Suprapubic skin (tissue), 4 donors: Measurements from ENCODE around the gene GRID1. TPM values are rescaled to one million over a fixed set of nuclear protein-coding genes. Genes with fewer than 3 reads are reported as not detected.

Experiments used
- DNase-seq, 2 donors: peaks; one replicate each; pipeline ENCODE4 v3.0.0-alpha.2; 2019; ENCODE audit warnings: low spot score in 2 of 2
- H3K27ac ChIP-seq: fragments of 200-600 bp; sonication (generic); one replicate; pipeline ENCODE4 v1.5.1; 2019
- H3K27me3 ChIP-seq: fragments of 200-600 bp; sonication (generic); one replicate; pipeline ENCODE4 v1.5.1; 2019
- H3K36me3 ChIP-seq: fragments of 200-600 bp; sonication (generic); one replicate; pipeline ENCODE4 v1.5.1; 2019
- H3K4me1 ChIP-seq: fragments of 200-600 bp; sonication (generic); one replicate; pipeline ENCODE4 v1.5.1; 2019
- H3K4me3 ChIP-seq: fragments of 200-600 bp; sonication (generic); one replicate; pipeline ENCODE4 v1.5.1; 2019; ENCODE audit warnings: mild to moderate bottlenecking
- H3K9me3 ChIP-seq: fragments of 200-600 bp; sonication (generic); one replicate; pipeline ENCODE4 v1.5.1; 2019
- EP300 ChIP-seq: sonication (generic); formaldehyde crosslinking; IDR thresholded peaks from one replicate; pipeline ENCODE4 v1.6.1; 2017; ENCODE audit warnings: antibody characterized with exemption
- POLR2A ChIP-seq, 2 donors: fragments of 450-650 bp; IDR thresholded peaks; one replicate each; pipeline ENCODE4 v1.6.1; 2017; ENCODE audit warnings: antibody characterized with exemption in 2 of 2, mild to moderate bottlenecking in 2 of 2, moderate library complexity in 2 of 2
- POLR2AphosphoS5 ChIP-seq, 3 donors: sonication (generic); formaldehyde crosslinking; IDR thresholded peaks; one replicate each; pipeline ENCODE4 v1.6.1; 2017; ENCODE audit warnings: antibody characterized with exemption in 3 of 3
- WGBS: methylation state at CpG from one replicate; pipeline ENCODE4 v1.1.5; 2018; 5-methylcytosine and 5-hydroxymethylcytosine counted together
- total RNA-seq, 4 donors: library from RNA; depleted of rRNA; stranded (reverse); fragments of >200 nt; gene quantifications; one replicate each; pipeline ENCODE4 v1.1.0, GENCODE V29; 2016
- TF ChIP-seq, protein P1 (sequence below), 2 donors: fragments of 200-600 bp in 1 of 2; fragments of 450-650 bp in 1 of 2; sonication (generic) in 1 of 2; IDR thresholded peaks; one replicate each; pipeline ENCODE4 v1.5.1; 2016 to 2019; ENCODE audit warnings: antibody characterized with exemption in 2 of 2, mild to moderate bottlenecking in 1 of 2, moderate library complexity in 1 of 2

GRID1 gene
- total RNA-seq, 4 donors from 2014 or later: 1.8 to 3.1 (median 2.4) TPM

DNA sequence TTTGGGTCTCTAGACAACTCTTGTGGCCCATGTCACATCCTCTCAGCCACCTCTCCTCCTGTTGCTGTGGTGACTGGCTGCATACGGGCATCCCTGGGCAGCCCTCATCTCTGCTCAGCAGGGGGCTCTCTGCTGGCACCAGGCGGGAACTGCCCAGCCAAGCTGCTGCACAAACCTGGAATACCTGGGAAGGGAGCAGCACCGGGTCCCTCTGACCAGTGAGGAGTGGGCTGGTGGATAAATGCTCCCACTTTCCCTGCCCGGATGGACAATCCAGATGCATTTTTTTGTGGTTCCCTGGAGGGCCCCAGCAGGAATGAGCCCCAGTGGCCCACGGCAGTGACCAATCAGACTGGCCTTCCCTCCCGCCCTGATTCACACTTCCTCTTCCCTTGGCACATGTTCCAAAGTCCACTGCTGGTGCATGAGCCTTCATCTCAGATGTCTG is 21.9 kb downstream of the GRID1 start:
- H3K9me3 ChIP-seq: no peaks in the 10 kb centered on the region
- TF ChIP-seq EP300: no peak
- H3K27me3 ChIP-seq: no peaks in the 10 kb centered on the region
- H3K4me1 ChIP-seq: no peaks in the 10 kb centered on the region
- H3K27ac ChIP-seq: no peak overlapping the region
- DNase-seq: peak in 1 of 2 donors; percentile 70
- WGBS: 69% methylated on average over 6 of the region's 6 CpGs
- no peaks in the 10 kb centered on the region for H3K36me3 ChIP-seq
- no peak overlapping the region for H3K4me3 ChIP-seq

DNA sequence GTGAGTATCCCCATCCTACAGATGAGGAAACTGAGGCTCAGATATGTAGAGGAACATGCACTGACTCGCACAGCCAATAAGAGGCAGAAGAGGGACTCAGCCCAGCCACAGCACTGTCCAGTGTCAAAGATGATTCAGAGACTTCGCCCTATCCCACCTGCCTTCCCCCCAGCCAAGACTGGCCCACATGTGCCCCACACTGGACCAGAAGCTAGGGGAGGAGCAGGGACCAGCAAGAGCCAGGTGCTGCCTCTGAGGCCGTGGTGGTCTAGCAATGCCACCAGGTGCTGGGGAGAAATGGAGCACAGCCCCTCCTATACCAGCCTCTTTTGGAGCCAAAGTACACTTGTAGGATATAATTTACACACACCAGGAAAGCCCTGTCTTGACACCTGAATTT is 22.3 kb downstream of the GRID1 start:
- H3K4me3 ChIP-seq: no peak overlapping the region
- H3K4me1 ChIP-seq: no peaks in the 10 kb centered on the region
- H3K27ac ChIP-seq: no peak overlapping the region
- WGBS: 100% methylated on average over 2 of the region's 3 CpGs
- no peaks in the 10 kb centered on the region for H3K9me3 ChIP-seq
- TF ChIP-seq EP300 (no peak), POLR2AphosphoS5 (IDR thresholded peaks at IDR 0.05) (no peak), POLR2A (IDR thresholded peaks at IDR 0.05) (no peak)
- TF ChIP-seq, protein P1, sequence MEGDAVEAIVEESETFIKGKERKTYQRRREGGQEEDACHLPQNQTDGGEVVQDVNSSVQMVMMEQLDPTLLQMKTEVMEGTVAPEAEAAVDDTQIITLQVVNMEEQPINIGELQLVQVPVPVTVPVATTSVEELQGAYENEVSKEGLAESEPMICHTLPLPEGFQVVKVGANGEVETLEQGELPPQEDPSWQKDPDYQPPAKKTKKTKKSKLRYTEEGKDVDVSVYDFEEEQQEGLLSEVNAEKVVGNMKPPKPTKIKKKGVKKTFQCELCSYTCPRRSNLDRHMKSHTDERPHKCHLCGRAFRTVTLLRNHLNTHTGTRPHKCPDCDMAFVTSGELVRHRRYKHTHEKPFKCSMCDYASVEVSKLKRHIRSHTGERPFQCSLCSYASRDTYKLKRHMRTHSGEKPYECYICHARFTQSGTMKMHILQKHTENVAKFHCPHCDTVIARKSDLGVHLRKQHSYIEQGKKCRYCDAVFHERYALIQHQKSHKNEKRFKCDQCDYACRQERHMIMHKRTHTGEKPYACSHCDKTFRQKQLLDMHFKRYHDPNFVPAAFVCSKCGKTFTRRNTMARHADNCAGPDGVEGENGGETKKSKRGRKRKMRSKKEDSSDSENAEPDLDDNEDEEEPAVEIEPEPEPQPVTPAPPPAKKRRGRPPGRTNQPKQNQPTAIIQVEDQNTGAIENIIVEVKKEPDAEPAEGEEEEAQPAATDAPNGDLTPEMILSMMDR (IDR thresholded peaks at IDR 0.05): no peak
- H3K36me3 ChIP-seq: no peaks in the 10 kb centered on the region
- H3K27me3 ChIP-seq: no peaks in the 10 kb centered on the region
- peak; percentile 21 to 27 for DNase-seq

DNA sequence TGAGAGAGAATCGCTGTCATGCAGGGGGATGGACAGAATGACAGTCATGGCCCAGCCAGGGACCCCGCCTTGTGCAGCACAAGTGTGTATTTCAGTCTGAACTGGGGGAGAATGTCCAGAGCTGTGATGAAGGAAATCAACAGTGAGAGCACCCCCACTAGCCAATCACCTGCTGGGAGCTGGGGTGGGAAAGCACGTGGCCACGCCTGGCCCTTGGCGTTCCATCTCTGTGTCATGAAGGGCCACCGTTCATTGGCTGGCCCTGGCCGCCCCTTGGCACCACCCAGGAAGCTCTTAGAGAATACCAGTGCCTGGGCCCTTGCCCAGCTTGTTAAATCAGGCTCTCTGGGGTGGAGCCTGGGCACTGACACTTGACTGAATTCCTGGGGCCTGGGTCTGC is 22.8 kb downstream of the GRID1 start:
- peak; percentile 33 to 47 for DNase-seq
- 100% methylated on average over 2 of the region's 7 CpGs for WGBS

DNA sequence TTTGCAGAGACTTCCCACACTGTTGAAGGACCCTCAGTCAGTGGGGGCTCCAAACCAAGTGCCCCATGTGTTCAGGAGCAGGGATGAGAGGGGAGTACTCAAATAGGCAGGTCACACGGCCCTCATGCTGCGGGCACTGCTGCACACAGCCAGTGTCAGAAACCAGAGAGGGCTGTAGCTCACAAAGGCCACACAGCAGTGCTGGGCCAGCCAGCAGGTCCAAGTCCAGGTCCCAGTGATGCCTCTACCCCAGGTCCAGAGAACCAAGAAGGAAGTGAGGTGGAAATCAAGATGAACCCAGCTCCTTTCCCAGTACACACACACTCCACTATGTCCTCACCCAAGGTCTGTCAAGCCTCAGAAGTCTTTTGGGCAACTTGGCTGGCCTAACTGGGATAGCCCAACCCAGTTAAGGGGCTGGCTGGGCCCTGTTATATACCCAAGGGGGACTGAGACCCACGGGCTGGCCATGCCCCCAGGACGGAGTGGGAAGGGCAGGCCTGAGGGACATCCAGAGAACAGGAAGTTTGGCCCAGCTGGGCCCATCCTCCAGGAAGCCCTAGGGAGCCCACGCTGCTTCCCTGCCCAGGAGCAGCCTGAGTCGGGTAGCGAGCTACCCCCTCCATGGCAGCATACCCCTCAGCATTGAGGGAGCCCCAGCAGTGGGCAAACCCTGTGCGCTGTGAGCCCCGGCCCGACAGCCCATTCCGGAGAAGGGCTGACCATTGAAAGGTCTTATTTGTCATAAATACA is 24.3 kb downstream of the GRID1 start:
- Histone ChIP-seq H3K4me1 (no peaks in the 10 kb centered on the region), H3K27me3 (no peaks in the 10 kb centered on the region), H3K4me3 (no peak overlapping the region), H3K27ac (no peak overlapping the region), H3K9me3 (no peaks in the 10 kb centered on the region), H3K36me3 (no peaks in the 10 kb centered on the region)
- TF ChIP-seq EP300: no peak
- TF ChIP-seq POLR2AphosphoS5 (IDR thresholded peaks at IDR 0.05): no peak
- no peak for TF ChIP-seq POLR2A (IDR thresholded peaks at IDR 0.05)
- TF ChIP-seq, protein P1 (IDR thresholded peaks at IDR 0.05): no peak
- 66% methylated on average over 10 of the region's 11 CpGs for WGBS
- DNase-seq: peak in 1 of 2 donors; percentile 52

More for the DNA sequence above, 22.8 kb downstream of the GRID1 start:
- Histone ChIP-seq H3K36me3 (no peaks in the 10 kb centered on the region), H3K27ac (no peak overlapping the region), H3K4me3 (no peak overlapping the region), H3K9me3 (no peaks in the 10 kb centered on the region), H3K27me3 (no peaks in the 10 kb centered on the region), H3K4me1 (no peaks in the 10 kb centered on the region)
- TF ChIP-seq EP300: no peak
- TF ChIP-seq POLR2AphosphoS5 (IDR thresholded peaks at IDR 0.05): no peak
- no peak for TF ChIP-seq POLR2A (IDR thresholded peaks at IDR 0.05)
- TF ChIP-seq, protein P1 (IDR thresholded peaks at IDR 0.05): no peak

- H3K36me3 ChIP-seq: no peaks in the 10 kb centered on the region
- TF ChIP-seq, protein P1 (IDR thresholded peaks at IDR 0.05): no peak
- TF ChIP-seq EP300 (no peak), POLR2AphosphoS5 (IDR thresholded peaks at IDR 0.05) (no peak), POLR2A (IDR thresholded peaks at IDR 0.05) (no peak)
- WGBS: 65% methylated on average over 11 of the region's 13 CpGs
- no peaks in the 10 kb centered on the region for H3K4me1 ChIP-seq
- no peaks in the 10 kb centered on the region for H3K27me3 ChIP-seq
- DNase-seq: no peak
- no peak overlapping the region for H3K4me3 ChIP-seq
- H3K27ac ChIP-seq: no peak overlapping the region
- no peaks in the 10 kb centered on the region for H3K9me3 ChIP-seq
These were observed 25.2 kb downstream of the GRID1 start for GRCh38 chr10:86341361-86341811.
